B cell (primary cell): ENCODE measurements around the gene RCHY1.

Experiments used
- EZH2 ChIP-seq: IDR thresholded peaks from 2 replicates; pipeline ENCODE4 v1.6.1; 2012; ENCODE audit warnings: borderline replicate concordance, low read depth, mild to moderate bottlenecking, moderate library complexity, low read length; ENCODE audit not compliant: insufficient read depth, poor library complexity, severe bottlenecking
- TF ChIP-seq, protein P1 (sequence below): fragments of 200-600 bp; IDR thresholded peaks from one replicate; pipeline ENCODE4 v1.8.0; 2022; ENCODE audit warnings: antibody characterized with exemption, mild to moderate bottlenecking

DNA sequence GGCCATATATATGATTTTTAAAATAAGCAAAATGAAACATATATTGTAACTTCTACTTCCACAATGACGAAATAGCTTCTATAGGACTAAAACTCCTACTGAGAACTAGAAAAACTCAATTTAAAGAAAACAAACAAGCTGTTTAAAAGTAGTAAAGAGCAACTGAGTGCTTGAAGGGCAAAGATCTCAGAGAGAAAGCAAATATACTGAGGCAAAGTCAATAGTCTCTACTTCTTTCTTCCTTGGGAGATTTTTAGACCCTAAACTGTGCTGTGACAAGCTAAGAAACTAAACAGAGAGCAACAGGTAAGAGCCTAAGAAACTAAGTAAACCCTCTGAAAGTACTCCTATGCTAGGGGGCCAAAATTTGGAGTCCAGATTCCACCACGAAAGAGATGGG lies 8.6 kb downstream of the RCHY1 start:
- TF ChIP-seq, protein P1, sequence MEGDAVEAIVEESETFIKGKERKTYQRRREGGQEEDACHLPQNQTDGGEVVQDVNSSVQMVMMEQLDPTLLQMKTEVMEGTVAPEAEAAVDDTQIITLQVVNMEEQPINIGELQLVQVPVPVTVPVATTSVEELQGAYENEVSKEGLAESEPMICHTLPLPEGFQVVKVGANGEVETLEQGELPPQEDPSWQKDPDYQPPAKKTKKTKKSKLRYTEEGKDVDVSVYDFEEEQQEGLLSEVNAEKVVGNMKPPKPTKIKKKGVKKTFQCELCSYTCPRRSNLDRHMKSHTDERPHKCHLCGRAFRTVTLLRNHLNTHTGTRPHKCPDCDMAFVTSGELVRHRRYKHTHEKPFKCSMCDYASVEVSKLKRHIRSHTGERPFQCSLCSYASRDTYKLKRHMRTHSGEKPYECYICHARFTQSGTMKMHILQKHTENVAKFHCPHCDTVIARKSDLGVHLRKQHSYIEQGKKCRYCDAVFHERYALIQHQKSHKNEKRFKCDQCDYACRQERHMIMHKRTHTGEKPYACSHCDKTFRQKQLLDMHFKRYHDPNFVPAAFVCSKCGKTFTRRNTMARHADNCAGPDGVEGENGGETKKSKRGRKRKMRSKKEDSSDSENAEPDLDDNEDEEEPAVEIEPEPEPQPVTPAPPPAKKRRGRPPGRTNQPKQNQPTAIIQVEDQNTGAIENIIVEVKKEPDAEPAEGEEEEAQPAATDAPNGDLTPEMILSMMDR = no peak
- no peak for TF ChIP-seq EZH2
